Measurements from ENCODE around the gene SLC39A1. TPM values are rescaled to one million over a fixed set of nuclear protein-coding genes. Genes with fewer than 3 reads are reported as not detected.

Gene SLC39A1
- total and polyA plus RNA-seq, 2 of the 8 experiments (the other 6 are each of a cell fraction or from before 2014, with no cell fraction given): 238 to 337 TPM

DNA sequence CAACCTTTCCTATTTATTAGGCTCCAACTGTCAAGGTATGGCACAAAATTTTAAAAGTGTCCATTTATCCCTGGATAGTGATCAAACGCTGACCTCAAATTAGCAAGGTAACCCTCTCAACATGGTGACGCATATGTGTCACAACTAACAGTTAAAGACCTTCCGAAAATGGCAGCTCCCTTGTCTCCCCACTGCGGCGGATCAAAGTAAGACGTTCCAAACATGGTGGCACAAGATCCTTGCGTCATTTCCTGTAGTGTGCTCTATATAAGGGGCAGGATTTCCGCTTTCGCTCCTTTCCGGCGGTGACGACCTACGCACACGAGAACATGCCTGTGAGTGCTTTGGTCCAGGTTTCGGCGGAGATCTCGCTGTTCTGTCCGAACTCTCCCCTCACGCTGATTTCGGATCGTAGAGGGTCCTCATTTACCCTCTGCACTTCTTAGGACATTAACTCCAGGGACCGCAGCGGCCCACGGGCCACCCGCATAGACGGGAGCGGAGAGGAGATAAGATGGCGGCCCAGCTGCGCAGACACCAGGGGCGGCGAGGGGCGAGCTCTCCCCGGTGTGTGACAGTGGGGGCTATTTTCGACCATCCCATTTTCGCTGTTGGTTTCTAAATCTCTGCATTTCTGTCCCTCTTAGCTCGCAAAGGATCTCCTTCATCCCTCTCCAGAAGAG lies 27.3 kb upstream of the SLC39A1 start, which contains the start of gene RPS27:
RPS27 (plus strand) TSS at position 295 of the 683 bp plus-strand sequence; CDS start at position 330, 35 bp downstream.
- Histone ChIP-seq H2BK20ac (ENCODE audit: low read length) (no peak within 1 kb of the TSS), H2BK12ac (ENCODE audit: low read depth, low read length) (no peak within 1 kb of the TSS; the same call in 1 of the 2 replicates), H4K8ac (ENCODE audit: extremely low read depth, insufficient read depth, low read length) (peak within 1 kb of the TSS; percentile 98; the same call in 1 of the 2 replicates), H2BK120ac (replicated peaks; ENCODE audit: low read depth, low read length) (no peak within 1 kb of the TSS), H3K27me3 (replicated peaks in 1 of 4; ENCODE audit: control insufficient read depth in 3 of 4, extremely low read depth in 1 of 4, insufficient read depth in 3 of 4, low read length in 3 of 4) (no peaks in the 10 kb centered on the region), H3K4ac (replicated peaks; ENCODE audit: insufficient read length, low read depth, low read length) (peak within 1 kb of the TSS; percentile 27), H3K79me1 (ENCODE audit: low read depth, low read length) (no peaks in the 10 kb centered on the region), H4K5ac (ENCODE audit: insufficient read length, low read depth, low read length) (peak within 1 kb of the TSS; percentile 71), H3K79me2 (ENCODE audit: control insufficient read depth in 1 of 2, insufficient read depth in 2 of 2, low read length in 2 of 2) (peaks cover 0 to 22% of the 10 kb centered on the region in 2 experiments; a peak in 3 of 4 replicates), H2AK5ac (ENCODE audit: low read depth, low read length) (no peak within 1 kb of the TSS), H2BK5ac (ENCODE audit: low read depth, low read length) (peak within 1 kb of the TSS; percentile 90), H3K14ac (ENCODE audit: insufficient read length) (no peak within 1 kb of the TSS), H3K27ac (ENCODE audit: low read depth, low read length) (peak within 1 kb of the TSS; percentile 95), H3K9ac (replicated peaks in 1 of 4; ENCODE audit: extremely low read depth in 1 of 4, low read depth in 3 of 4, low read length in 3 of 4) (peak within 1 kb of the TSS; percentile 91 to 100 (median 98)), H3K9me3 (ENCODE audit: insufficient read depth in 2 of 2, low read depth in 1 of 2, low read length in 1 of 2) (peaks cover 0 to 2% of the 10 kb centered on the region in 2 experiments; a peak in 1 of 4 replicates), H3K23me2 (ENCODE audit: low read depth, low read length) (peaks cover 11% of the 10 kb centered on the region), H3K56ac (replicated peaks; ENCODE audit: insufficient read length, low read depth, low read length) (peak within 1 kb of the TSS; percentile 89), H2AFZ (ENCODE audit: low read length) (peak within 1 kb of the TSS; percentile 31; the same call in 1 of the 2 replicates), H3K4me1 (replicated peaks in 1 of 4; ENCODE audit: control insufficient read depth in 3 of 4, insufficient read depth in 4 of 4, low read length in 3 of 4) (peaks cover 0 to 8% (median 3%) of the 10 kb centered on the region in 4 experiments; a peak in 4 of 7 replicates), H4K91ac (replicated peaks; ENCODE audit: insufficient read length, low read length) (peak within 1 kb of the TSS; percentile 66), H3K23ac (ENCODE audit: insufficient read length) (no peak within 1 kb of the TSS), H3K18ac (ENCODE audit: extremely low read depth, low read length) (peak within 1 kb of the TSS; percentile 85), H3K4me2 (ENCODE audit: insufficient read depth in 1 of 2, low read depth in 2 of 2, low read length in 2 of 2) (peak within 1 kb of the TSS; percentile 75 to 91), H3K36me3 (ENCODE audit: control insufficient read depth in 2 of 4, insufficient read depth in 4 of 4, low read length in 3 of 4) (peaks cover 14 to 42% (median 27%) of the 10 kb centered on the region in 4 experiments), H2BK15ac (ENCODE audit: low read length) (no peak within 1 kb of the TSS), H3K4me3 (ENCODE audit: extremely low read depth in 1 of 4, insufficient read depth in 2 of 4, low read depth in 3 of 4, low read length in 4 of 4) (peak within 1 kb of the TSS; percentile 78 to 95 (median 87)), H4K20me1 (replicated peaks in 1 of 2; ENCODE audit: control insufficient read depth in 1 of 2, insufficient read depth in 2 of 2, low read length in 2 of 2) (peaks cover 0 to 6% of the 10 kb centered on the region in 2 experiments)
- 2% methylated on average over 36 of the region's 36 CpGs; no CpG with 5 or more reads in 1 of the 2 experiments for WGBS, 2 experiments (ENCODE audit: extremely low coverage in 1 of 2, insufficient coverage in 1 of 2, insufficient read length in 1 of 2, insufficient replicate concordance in 2 of 2, low coverage in 1 of 2, low lambda C conversion rate in 2 of 2, missing lambda C conversion rate in 1 of 2)
- DNase-seq (ENCODE audit: low read depth in 1 of 2, low spot score in 2 of 2) (peak; percentile 86 to 93), FAIRE-seq (peak; percentile 73)
- ChIA-PET POLR2A (ENCODE audit: partially characterized antibody) (interaction anchor here (0.6 to 13.2 kb wide), 119 partner anchors 11 to 470 kb away, joined by 3 to 454 read pairs (median 5); partner anchors contain the start of genes CREB3L4, CRTC2, DENND4B and GATAD2B), CTCF (ENCODE audit: partially characterized antibody) (interaction anchor here (0.6 to 1.9 kb wide), 9 partner anchors 9 to 194 kb away, joined by 3 to 7 read pairs (median 4); partner anchors contain the start of genes CREB3L4 and JTB)
- no peak for TF ChIP-seq MAFK (IDR thresholded peaks at IDR 0.05; ENCODE audit: low read depth, low read length)
- TF ChIP-seq CBX8 (IDR thresholded peaks at IDR 0.05; ENCODE audit: borderline replicate concordance, low read depth, low read length): no peak
- peak; percentile 99 for TF ChIP-seq TBP (IDR thresholded peaks at IDR 0.05; ENCODE audit: low read depth, low read length)
- no peak for TF ChIP-seq TCF12 (IDR thresholded peaks at IDR 0.05; ENCODE audit: low read depth, low read length)
- peak; percentile 99 for TF ChIP-seq YY1 (IDR thresholded peaks at IDR 0.05; ENCODE audit: low read depth, low read length)
- TF ChIP-seq RXRA (IDR thresholded peaks at IDR 0.05; ENCODE audit: insufficient read depth, low read depth, low read length): no peak
- peak; percentile 85 for TF ChIP-seq CEBPB (IDR thresholded peaks at IDR 0.05; ENCODE audit: low read depth, low read length)
- TF ChIP-seq NANOG (IDR thresholded peaks at IDR 0.05; ENCODE audit: insufficient read depth, low read depth, low read length, poor library complexity, severe bottlenecking): no peak
- TF ChIP-seq EGR1 (IDR thresholded peaks at IDR 0.05; ENCODE audit: borderline replicate concordance, low read depth, low read length): no peak
- TF ChIP-seq CREB1 (IDR thresholded peaks at IDR 0.05): peak; percentile 94
- no peak for TF ChIP-seq RNF2 (IDR thresholded peaks at IDR 0.05; ENCODE audit: borderline replicate concordance, low read depth, low read length, missing control alignments, poor library complexity, severe bottlenecking)
- TF ChIP-seq, protein P1, sequence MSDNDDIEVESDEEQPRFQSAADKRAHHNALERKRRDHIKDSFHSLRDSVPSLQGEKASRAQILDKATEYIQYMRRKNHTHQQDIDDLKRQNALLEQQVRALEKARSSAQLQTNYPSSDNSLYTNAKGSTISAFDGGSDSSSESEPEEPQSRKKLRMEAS (IDR thresholded peaks at IDR 0.05): no peak
